ENCODE results near the gene TSPAN5.

GRCh38 chr4:98510757-98511517 is 147.5 kb downstream of the TSPAN5 start:
- no peak for TF ChIP-seq POLR2AphosphoS5 (IDR thresholded peaks at IDR 0.05)
- TF ChIP-seq CTCF (IDR thresholded peaks at IDR 0.05) = no peak

Measured in breast epithelium (tissue), 3 donors.